ENCODE data around the gene AKNA. TPM values are rescaled to one million over a fixed set of nuclear protein-coding genes. Genes with fewer than 3 reads are reported as not detected.

Gene AKNA
- total and polyA plus RNA-seq, 12 donors = 4.8 to 37.3 (median 15.9) TPM

DNA sequence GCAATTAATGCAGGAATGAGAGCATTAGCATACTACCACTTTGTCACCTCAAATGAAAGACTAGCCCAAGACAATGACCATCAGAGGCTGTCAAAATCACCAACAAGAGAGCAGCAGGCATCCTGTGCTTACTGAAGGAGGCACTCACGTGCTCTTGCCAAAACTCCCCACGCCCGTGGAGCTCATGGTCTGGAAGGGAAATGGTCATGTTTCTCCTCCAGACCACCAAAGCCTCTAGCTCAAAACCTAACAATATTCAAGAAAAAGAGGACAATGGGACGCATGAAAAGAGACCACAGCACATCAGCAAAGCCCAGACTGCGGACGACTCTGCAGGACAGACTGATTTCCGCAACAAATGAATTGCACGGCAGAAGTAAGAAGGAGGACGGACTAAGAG, 12.8 kb downstream of the AKNA start:
- intact Hi-C loops (cut with DNase I) = no loop called here
- no peak overlapping the region for H3K4me3 ChIP-seq
- no peak for DNase-seq

DNA sequence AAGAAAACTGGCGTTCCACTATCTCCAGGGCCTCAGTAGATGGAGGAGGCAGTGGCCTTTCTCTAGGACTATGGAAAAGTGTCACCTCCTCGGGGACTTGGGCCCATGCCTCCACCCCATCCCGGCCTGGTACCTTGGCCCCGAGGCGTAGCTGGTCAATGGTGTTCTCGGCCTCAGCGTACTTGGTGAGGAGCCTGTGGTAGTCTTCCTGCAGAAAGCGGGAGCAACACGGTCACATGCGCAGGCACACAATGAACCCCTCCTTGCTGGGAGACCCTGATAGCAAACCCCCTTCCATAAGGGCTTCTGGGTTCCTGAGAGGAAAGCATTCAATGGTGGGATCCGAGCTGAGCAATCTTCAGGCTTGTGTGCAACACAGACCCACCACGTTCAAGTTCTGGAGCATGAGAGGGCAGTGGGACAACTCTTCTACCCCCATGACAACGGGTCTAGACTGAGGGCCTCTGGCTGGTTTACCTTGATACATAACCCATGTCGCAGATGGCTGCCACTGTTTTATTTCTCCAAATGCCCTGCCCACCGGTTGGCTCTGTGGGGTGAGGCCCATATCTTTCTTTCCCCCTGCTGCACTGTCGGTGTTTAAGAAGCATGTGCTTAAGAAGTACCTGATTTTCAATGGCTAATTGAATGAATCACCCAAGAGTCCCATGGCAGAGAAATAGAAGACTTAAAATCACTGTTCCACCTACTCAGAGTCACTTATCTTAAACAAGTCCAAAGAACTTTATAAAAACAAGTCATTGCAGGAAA, 13.6 kb downstream of the AKNA start:
- Histone ChIP-seq H3K27ac (no peak overlapping the region), H3K36me3 (replicated peaks in 1 of 2) (peaks cover 0 to 24% of the 10 kb centered on the region in 2 donors), H3K9me3 (replicated peaks in 1 of 3) (no peaks in the 10 kb centered on the region), H3K27me3 (no peaks in the 10 kb centered on the region), H3K4me1 (replicated peaks in 1 of 2) (peaks cover 0 to 17% of the 10 kb centered on the region in 2 donors), H3K4me3 (no peak overlapping the region)
- intact Hi-C loops (cut with DNase I) = no loop called here
- WGBS, 4 donors = 86 to 91% (median 89%) methylated on average over 14 to 16 of the region's 16 CpGs
- no peak for DNase-seq
- TF ChIP-seq, protein P1, sequence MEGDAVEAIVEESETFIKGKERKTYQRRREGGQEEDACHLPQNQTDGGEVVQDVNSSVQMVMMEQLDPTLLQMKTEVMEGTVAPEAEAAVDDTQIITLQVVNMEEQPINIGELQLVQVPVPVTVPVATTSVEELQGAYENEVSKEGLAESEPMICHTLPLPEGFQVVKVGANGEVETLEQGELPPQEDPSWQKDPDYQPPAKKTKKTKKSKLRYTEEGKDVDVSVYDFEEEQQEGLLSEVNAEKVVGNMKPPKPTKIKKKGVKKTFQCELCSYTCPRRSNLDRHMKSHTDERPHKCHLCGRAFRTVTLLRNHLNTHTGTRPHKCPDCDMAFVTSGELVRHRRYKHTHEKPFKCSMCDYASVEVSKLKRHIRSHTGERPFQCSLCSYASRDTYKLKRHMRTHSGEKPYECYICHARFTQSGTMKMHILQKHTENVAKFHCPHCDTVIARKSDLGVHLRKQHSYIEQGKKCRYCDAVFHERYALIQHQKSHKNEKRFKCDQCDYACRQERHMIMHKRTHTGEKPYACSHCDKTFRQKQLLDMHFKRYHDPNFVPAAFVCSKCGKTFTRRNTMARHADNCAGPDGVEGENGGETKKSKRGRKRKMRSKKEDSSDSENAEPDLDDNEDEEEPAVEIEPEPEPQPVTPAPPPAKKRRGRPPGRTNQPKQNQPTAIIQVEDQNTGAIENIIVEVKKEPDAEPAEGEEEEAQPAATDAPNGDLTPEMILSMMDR (IDR thresholded peaks at IDR 0.05) = no peak
- TF ChIP-seq POLR2A (IDR thresholded peaks at IDR 0.05) = no peak

More for the DNA sequence above, 12.8 kb downstream of the AKNA start:
- H3K9me3 ChIP-seq (replicated peaks in 1 of 3) = no peaks in the 10 kb centered on the region
- 80 to 86% (median 85%) methylated on average over 9 of the region's 9 CpGs for WGBS, 4 donors
- H3K27ac ChIP-seq = no peak overlapping the region
- no peak for TF ChIP-seq POLR2A (IDR thresholded peaks at IDR 0.05)
- TF ChIP-seq, protein P1 (IDR thresholded peaks at IDR 0.05) = no peak
- H3K27me3 ChIP-seq = no peaks in the 10 kb centered on the region
- peaks cover 0 to 32% of the 10 kb centered on the region in 2 donors for H3K36me3 ChIP-seq (replicated peaks in 1 of 2)
- H3K4me1 ChIP-seq (replicated peaks in 1 of 2) = peaks cover 0 to 17% of the 10 kb centered on the region in 2 donors

DNA sequence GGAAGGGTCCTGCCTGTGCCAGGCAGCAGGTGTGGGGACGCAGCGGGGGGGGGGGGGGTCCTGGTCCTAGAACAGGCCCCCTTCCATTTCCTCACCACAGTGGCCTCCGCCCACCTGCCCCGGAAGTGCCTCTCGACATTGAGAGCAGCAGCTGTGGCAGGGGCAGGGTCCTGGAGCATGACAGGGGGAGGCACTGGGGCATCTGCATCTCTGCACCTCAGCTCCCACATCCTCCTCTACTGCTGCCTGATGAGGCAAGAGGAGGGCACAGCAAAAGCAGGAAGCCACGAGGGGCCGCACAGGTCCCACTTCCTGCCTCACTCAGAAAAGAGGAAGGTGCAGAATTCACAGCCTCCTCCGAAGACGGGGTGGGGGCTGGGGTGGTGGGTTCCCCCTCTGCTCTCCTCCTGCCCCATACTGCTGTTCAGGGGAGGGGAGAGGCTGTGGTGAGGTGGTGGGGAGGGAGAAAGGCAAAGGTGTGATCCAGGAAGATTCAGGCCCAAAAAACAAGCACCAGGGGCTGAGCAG, 14.8 kb downstream of the AKNA start:
- peaks cover 0 to 26% of the 10 kb centered on the region in 2 donors for H3K36me3 ChIP-seq (replicated peaks in 1 of 2)
- no peak for TF ChIP-seq POLR2A (IDR thresholded peaks at IDR 0.05)
- TF ChIP-seq, protein P1 (IDR thresholded peaks at IDR 0.05) = no peak
- no peak overlapping the region for H3K4me3 ChIP-seq
- peaks cover 0 to 17% of the 10 kb centered on the region in 2 donors for H3K4me1 ChIP-seq (replicated peaks in 1 of 2)
- 47 to 64% (median 55%) methylated on average over 1 to 9 of the region's 9 CpGs for whole genome bisulfite sequencing, 4 donors
- peak overlapping the region in 2 of 5 donors; percentile 59 to 78 for H3K27ac ChIP-seq
- no peaks in the 10 kb centered on the region for H3K27me3 ChIP-seq
- peak in 6 of 7 donors; percentile 43 to 78 (median 60) for DNase-seq
- H3K9me3 ChIP-seq (replicated peaks in 1 of 3) = no peaks in the 10 kb centered on the region
- intact Hi-C loops (cut with DNase I) = no loop called here

DNA sequence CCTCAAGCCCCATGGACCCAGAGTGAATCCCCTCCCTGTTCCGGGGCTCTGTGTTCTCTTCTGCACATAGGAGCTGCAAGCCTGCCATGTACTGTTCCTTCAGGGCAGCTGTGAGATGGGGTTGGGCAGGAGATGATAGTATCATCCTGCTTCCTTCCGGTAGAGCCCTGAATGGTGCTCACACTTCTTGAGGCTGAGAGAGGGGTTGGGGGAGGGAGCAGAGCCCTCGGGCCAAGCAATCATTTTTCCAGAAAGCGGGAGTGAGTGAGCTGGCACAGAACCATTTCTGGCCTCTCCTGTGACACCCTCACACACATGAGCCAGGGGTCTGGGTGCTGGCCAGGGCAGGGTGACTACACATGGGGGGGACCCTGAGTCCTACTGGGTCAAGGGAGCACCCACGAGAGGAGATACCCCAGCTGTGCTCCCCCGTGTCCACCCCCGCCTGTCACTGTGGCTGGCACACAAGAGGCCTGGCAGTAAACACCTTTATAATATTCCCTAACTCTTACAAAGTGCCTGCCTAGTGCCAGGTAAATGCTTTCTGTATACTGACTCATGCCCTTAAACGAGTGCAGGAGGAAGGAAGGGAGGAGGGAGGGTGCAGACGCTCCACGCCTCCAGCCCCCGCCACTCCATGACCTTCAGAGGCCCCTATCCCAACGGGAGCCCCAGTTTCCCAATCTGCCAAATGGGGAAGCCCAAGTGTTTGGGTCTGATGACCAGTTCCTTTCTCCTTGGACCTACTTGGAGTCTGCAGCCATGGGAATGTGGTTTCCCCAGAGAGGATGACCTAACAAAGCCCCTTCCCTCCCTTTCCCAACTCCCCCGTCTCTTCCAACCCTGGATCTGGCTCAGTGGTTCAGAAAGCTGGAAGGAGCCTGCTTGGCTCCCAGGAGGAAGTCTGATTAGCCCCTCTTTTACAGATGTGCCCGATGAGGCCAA, 15.5 kb downstream of the AKNA start:
- 34 to 54% (median 42%) methylated on average over 8 to 14 of the region's 14 CpGs for WGBS, 4 donors
- Histone ChIP-seq H3K4me1 (replicated peaks in 1 of 2) (peaks cover 0 to 17% of the 10 kb centered on the region in 2 donors), H3K4me3 (no peak overlapping the region), H3K27me3 (no peaks in the 10 kb centered on the region), H3K36me3 (replicated peaks in 1 of 2) (peaks cover 0 to 31% of the 10 kb centered on the region in 2 donors), H3K27ac (peak overlapping the region in 2 of 5 donors; percentile 59 to 78), H3K9me3 (replicated peaks in 1 of 3) (no peaks in the 10 kb centered on the region)
- intact Hi-C loops (cut with DNase I) = no loop called here
- DNase-seq = peak in 1 of 7 donors; percentile 32
- TF ChIP-seq, protein P1 (IDR thresholded peaks at IDR 0.05) = no peak
